GM23338 (cell line): ENCODE data around the gene PPP1R36. TPM values are rescaled to one million over a fixed set of nuclear protein-coding genes. Genes with fewer than 3 reads are reported as not detected.

Experiments used
- ATAC-seq: fragments of 200-7000 bp; cut with Tn5 transposase; 3 replicates; pipeline ENCODE4 v1.9.1; 2020
- DNase-seq: peaks from one replicate; pipeline ENCODE4 v3.0.0-alpha.2; 2015; ENCODE audit warnings: low spot score
- H2AFZ ChIP-seq: fragments of 200-600 bp; sonication (generic); 2 replicates; pipeline ENCODE4 v1.8.0; 2016; ENCODE audit warnings: antibody characterized with exemption, mild to moderate bottlenecking, moderate library complexity
- H3F3A ChIP-seq: fragments of 200-600 bp; sonication (generic); replicated peaks from 2 replicates; pipeline ENCODE4 v1.8.0; 2017; ENCODE audit warnings: antibody characterized with exemption, mixed run types, low read depth
- H3K27ac ChIP-seq: fragments of 200-600 bp; sonication (generic); 2 replicates; pipeline ENCODE4 v1.6.1; 2016; ENCODE audit warnings: low read depth
- H3K27me3 ChIP-seq: fragments of 200-600 bp; sonication (generic); 2 replicates; pipeline ENCODE4 v1.8.0; 2016; ENCODE audit warnings: mild to moderate bottlenecking, mixed run types, moderate library complexity; ENCODE audit not compliant: insufficient read depth
- H3K36me3 ChIP-seq: fragments of 200-600 bp; sonication (generic); 2 replicates; pipeline ENCODE4 v1.8.0; 2016; ENCODE audit warnings: mild to moderate bottlenecking; ENCODE audit not compliant: insufficient read depth
- H3K4me1 ChIP-seq: fragments of 200-600 bp; sonication (generic); 2 replicates; pipeline ENCODE4 v1.8.0; 2016; ENCODE audit warnings: mild to moderate bottlenecking, moderate library complexity; ENCODE audit not compliant: insufficient read depth
- H3K4me2 ChIP-seq: fragments of 200-600 bp; sonication (generic); 2 replicates; pipeline ENCODE4 v1.7.1; 2017; ENCODE audit warnings: mixed run types
- H3K4me3 ChIP-seq: fragments of 200-600 bp; sonication (generic); 2 replicates; pipeline ENCODE4 v1.6.1; 2016; ENCODE audit warnings: mixed run types
- H3K79me2 ChIP-seq: fragments of 200-600 bp; sonication (generic); replicated peaks from 2 replicates; pipeline ENCODE4 v1.8.0; 2017; ENCODE audit warnings: mild to moderate bottlenecking; ENCODE audit not compliant: insufficient read depth
- H3K9me2 ChIP-seq: fragments of 200-600 bp; sonication (generic); 2 replicates; pipeline ENCODE4 v1.8.0; 2017; ENCODE audit not compliant: insufficient read depth
- H4K20me1 ChIP-seq: fragments of 200-600 bp; sonication (generic); replicated peaks from 2 replicates; pipeline ENCODE4 v1.8.0; 2017; ENCODE audit warnings: mild to moderate bottlenecking; ENCODE audit not compliant: insufficient read depth
- H3K27ac Mint-ChIP-seq: 2 replicates; pipeline ENCODE4 v1.8.0; 2020; ENCODE audit warnings: inconsistent platforms, mild to moderate bottlenecking, moderate library complexity, mixed read lengths
- H3K27me3 Mint-ChIP-seq: 3 replicates; pipeline ENCODE4 v1.8.0; 2022; ENCODE audit warnings: low read depth, mild to moderate bottlenecking, moderate library complexity, mixed read lengths, inconsistent platforms; ENCODE audit not compliant: insufficient read depth, poor library complexity
- H3K36me3 Mint-ChIP-seq: 3 replicates; pipeline ENCODE4 v1.8.0; 2021; ENCODE audit warnings: low read depth, mild to moderate bottlenecking, inconsistent platforms, moderate library complexity, mixed read lengths
- H3K4me1 Mint-ChIP-seq: 3 replicates; pipeline ENCODE4 v1.8.0; 2020; ENCODE audit warnings: mild to moderate bottlenecking, inconsistent platforms, mixed read lengths
- H3K4me3 Mint-ChIP-seq: 3 replicates; pipeline ENCODE4 v1.8.0; 2021; ENCODE audit warnings: moderate library complexity, mild to moderate bottlenecking, inconsistent platforms, mixed read lengths
- H3K9me3 Mint-ChIP-seq: 3 replicates; pipeline ENCODE4 v1.8.0; 2020; ENCODE audit warnings: moderate library complexity, mild to moderate bottlenecking, inconsistent platforms, mixed read lengths
- CREB1 ChIP-seq: fragments of 250-450 bp; sonication (Bioruptor Pico); IDR thresholded peaks from 2 replicates; pipeline ENCODE4 v1.5.0; 2020; ENCODE audit warnings: low read depth, mild to moderate bottlenecking, moderate library complexity
- JUNB ChIP-seq: IDR thresholded peaks from one replicate; pipeline ENCODE4 v1.6.1; 2016; ENCODE audit warnings: antibody characterized with exemption; ENCODE audit not compliant: unreplicated experiment
- NANOG ChIP-seq: IDR thresholded peaks from 2 replicates; pipeline ENCODE4 v1.6.1; 2016; ENCODE audit warnings: antibody characterized with exemption, borderline replicate concordance
- STAT1 ChIP-seq: IDR thresholded peaks from one replicate; pipeline ENCODE4 v1.6.1; 2016; ENCODE audit warnings: antibody characterized with exemption; ENCODE audit not compliant: unreplicated experiment
- ZNF331 ChIP-seq: fragments of 250-450 bp; sonication (Bioruptor Pico); IDR thresholded peaks from 2 replicates; pipeline ENCODE4 v1.5.0; 2020; ENCODE audit warnings: low read depth, mild to moderate bottlenecking, moderate library complexity
- polyA plus RNA-seq: library from polyadenylated mRNA; unstranded; fragments of >200 nt; fragmentation: Nextera tagmentation; extraction: Ambion mirVana; gene quantifications from 2 replicates; pipeline ENCODE4 v1.2.1, GENCODE V29; 2016
- total RNA-seq: library from RNA; depleted of rRNA; stranded (reverse); fragments of >200 nt; shearing (Covaris generic); gene quantifications from 2 replicates; pipeline ENCODE4 v1.2.3, GENCODE V29; 2014
- TF ChIP-seq, protein P1 (sequence below): fragments of 250-450 bp; sonication (Bioruptor Pico); IDR thresholded peaks from 2 replicates; pipeline ENCODE4 v1.5.0; 2020; ENCODE audit warnings: mild to moderate bottlenecking, moderate library complexity
- TF ChIP-seq, protein P2 (sequence below): IDR thresholded peaks from 2 replicates; pipeline ENCODE4 v1.6.1; 2016; ENCODE audit warnings: antibody characterized with exemption
- TF ChIP-seq, protein P3 (sequence below), 2 experiments: fragments of 200-600 bp in 1 of 2; sonication (generic) in 1 of 2; conservative IDR thresholded peaks; 2 replicates each; pipeline versions ENCODE4 v1.5.1 to v1.6.1; 2016 to 2017; ENCODE audit warnings: antibody characterized with exemption in 2 of 2, low read depth in 2 of 2, mild to moderate bottlenecking in 2 of 2, moderate library complexity in 1 of 2

PPP1R36 gene
- total and polyA plus RNA-seq, 2 experiments from 2014 or later, result 0.42 to 1.4 TPM

DNA sequence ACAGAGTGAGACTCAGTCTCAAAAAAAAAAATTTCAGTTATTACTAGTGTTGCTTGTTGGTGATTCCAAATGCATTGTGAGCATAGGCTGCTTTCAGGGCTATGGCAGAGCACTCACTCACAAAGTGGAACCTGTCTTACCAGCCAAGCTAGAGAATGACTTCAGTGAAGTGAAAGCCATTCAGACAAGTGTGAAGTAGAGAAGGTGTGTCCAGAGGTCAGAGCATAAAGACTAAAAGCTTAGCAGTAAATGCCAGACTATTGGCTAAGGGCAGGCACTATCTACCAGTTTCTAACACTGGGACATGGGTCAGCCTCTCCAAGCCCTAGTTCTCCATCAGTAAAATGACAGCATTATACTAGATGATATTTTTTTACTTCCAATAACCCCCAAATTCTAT is 12.7 kb downstream of the PPP1R36 start:
- no peaks in the 10 kb centered on the region for H3K36me3 Mint-ChIP-seq
- Histone ChIP-seq H4K20me1 (no peaks in the 10 kb centered on the region), H3K9me2 (no peaks in the 10 kb centered on the region), H3K79me2 (no peaks in the 10 kb centered on the region), H3K27me3 (no peaks in the 10 kb centered on the region), H3K4me2 (no peak overlapping the region), H2AFZ (no peak overlapping the region), H3K4me3 (no peak overlapping the region), H3K36me3 (0 out of 2 replicates have a peak, but pooled peaks cover 4% of the 10 kb centered on the region), H3F3A (no peaks in the 10 kb centered on the region), H3K4me1 (peaks cover 5% of the 10 kb centered on the region; the same call in 1 of the 2 replicates), H3K27ac (no peak overlapping the region)
- no peak overlapping the region for H3K27ac Mint-ChIP-seq
- TF ChIP-seq, protein P1, sequence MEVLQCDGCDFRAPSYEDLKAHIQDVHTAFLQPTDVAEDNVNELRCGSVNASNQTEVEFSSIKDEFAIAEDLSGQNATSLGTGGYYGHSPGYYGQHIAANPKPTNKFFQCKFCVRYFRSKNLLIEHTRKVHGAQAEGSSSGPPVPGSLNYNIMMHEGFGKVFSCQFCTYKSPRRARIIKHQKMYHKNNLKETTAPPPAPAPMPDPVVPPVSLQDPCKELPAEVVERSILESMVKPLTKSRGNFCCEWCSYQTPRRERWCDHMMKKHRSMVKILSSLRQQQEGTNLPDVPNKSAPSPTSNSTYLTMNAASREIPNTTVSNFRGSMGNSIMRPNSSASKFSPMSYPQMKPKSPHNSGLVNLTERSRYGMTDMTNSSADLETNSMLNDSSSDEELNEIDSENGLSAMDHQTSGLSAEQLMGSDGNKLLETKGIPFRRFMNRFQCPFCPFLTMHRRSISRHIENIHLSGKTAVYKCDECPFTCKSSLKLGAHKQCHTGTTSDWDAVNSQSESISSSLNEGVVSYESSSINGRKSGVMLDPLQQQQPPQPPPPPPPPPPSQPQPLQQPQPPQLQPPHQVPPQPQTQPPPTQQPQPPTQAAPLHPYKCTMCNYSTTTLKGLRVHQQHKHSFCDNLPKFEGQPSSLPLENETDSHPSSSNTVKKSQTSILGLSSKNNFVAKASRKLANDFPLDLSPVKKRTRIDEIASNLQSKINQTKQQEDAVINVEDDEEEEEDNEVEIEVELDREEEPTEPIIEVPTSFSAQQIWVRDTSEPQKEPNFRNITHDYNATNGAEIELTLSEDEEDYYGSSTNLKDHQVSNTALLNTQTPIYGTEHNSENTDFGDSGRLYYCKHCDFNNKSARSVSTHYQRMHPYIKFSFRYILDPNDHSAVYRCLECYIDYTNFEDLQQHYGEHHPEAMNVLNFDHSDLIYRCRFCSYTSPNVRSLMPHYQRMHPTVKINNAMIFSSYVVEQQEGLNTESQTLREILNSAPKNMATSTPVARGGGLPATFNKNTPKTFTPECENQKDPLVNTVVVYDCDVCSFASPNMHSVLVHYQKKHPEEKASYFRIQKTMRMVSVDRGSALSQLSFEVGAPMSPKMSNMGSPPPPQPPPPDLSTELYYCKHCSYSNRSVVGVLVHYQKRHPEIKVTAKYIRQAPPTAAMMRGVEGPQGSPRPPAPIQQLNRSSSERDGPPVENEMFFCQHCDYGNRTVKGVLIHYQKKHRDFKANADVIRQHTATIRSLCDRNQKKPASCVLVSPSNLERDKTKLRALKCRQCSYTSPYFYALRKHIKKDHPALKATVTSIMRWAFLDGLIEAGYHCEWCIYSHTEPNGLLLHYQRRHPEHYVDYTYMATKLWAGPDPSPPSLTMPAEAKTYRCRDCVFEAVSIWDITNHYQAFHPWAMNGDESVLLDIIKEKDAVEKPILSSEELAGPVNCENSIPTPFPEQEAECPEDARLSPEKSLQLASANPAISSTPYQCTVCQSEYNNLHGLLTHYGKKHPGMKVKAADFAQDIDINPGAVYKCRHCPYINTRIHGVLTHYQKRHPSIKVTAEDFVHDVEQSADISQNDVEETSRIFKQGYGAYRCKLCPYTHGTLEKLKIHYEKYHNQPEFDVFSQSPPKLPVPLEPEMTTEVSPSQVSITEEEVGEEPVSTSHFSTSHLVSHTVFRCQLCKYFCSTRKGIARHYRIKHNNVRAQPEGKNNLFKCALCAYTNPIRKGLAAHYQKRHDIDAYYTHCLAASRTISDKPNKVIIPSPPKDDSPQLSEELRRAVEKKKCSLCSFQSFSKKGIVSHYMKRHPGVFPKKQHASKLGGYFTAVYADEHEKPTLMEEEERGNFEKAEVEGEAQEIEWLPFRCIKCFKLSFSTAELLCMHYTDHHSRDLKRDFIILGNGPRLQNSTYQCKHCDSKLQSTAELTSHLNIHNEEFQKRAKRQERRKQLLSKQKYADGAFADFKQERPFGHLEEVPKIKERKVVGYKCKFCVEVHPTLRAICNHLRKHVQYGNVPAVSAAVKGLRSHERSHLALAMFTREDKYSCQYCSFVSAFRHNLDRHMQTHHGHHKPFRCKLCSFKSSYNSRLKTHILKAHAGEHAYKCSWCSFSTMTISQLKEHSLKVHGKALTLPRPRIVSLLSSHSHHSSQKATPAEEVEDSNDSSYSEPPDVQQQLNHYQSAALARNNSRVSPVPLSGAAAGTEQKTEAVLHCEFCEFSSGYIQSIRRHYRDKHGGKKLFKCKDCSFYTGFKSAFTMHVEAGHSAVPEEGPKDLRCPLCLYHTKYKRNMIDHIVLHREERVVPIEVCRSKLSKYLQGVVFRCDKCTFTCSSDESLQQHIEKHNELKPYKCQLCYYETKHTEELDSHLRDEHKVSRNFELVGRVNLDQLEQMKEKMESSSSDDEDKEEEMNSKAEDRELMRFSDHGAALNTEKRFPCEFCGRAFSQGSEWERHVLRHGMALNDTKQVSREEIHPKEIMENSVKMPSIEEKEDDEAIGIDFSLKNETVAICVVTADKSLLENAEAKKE (CRISPR knock-in tag), result no peak
- no peak for TF ChIP-seq CREB1 (CRISPR knock-in tag)
- TF ChIP-seq NANOG, result no peak
- TF ChIP-seq, protein P2, sequence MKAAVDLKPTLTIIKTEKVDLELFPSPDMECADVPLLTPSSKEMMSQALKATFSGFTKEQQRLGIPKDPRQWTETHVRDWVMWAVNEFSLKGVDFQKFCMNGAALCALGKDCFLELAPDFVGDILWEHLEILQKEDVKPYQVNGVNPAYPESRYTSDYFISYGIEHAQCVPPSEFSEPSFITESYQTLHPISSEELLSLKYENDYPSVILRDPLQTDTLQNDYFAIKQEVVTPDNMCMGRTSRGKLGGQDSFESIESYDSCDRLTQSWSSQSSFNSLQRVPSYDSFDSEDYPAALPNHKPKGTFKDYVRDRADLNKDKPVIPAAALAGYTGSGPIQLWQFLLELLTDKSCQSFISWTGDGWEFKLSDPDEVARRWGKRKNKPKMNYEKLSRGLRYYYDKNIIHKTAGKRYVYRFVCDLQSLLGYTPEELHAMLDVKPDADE, result no peak
- H3K9me3 Mint-ChIP-seq, result no peaks in the 10 kb centered on the region
- peaks cover 13% of the 10 kb centered on the region for H3K4me1 Mint-ChIP-seq
- ATAC-seq (no peak), DNase-seq (no peak)
- no peak overlapping the region for H3K4me3 Mint-ChIP-seq
- peaks cover 2% of the 10 kb centered on the region for H3K27me3 Mint-ChIP-seq

DNA sequence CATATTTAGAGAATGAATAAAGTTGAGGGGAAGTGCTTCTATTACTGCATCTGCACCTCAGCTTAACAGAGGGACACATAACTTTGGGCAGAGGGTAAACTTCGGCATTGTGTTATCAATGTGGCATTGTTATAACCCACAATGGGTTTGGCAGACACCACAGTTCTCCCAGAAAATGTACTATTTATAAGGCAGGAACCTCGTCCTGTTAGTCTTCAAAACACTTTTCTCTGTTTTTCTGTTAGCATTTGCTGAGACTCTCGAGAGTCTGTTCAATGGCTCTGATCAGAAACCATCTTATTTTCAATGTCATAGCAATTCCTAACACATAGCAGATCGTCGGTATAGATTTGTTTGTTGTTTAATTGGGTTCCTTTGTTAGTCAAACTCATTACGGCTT is 13.9 kb downstream of the PPP1R36 start:
- no peak overlapping the region for H3K4me3 Mint-ChIP-seq
- Histone ChIP-seq H3K79me2 (no peaks in the 10 kb centered on the region), H3K4me3 (no peak overlapping the region), H3K36me3 (0 out of 2 replicates have a peak, but pooled peaks cover 4% of the 10 kb centered on the region), H4K20me1 (no peaks in the 10 kb centered on the region), H3K4me1 (peaks cover 5% of the 10 kb centered on the region; the same call in 1 of the 2 replicates), H3K9me2 (no peaks in the 10 kb centered on the region), H3F3A (no peaks in the 10 kb centered on the region), H3K27me3 (no peaks in the 10 kb centered on the region), H3K4me2 (no peak overlapping the region), H3K27ac (no peak overlapping the region), H2AFZ (no peak overlapping the region)
- no peaks in the 10 kb centered on the region for H3K27me3 Mint-ChIP-seq
- ATAC-seq (no peak), DNase-seq (no peak)
- H3K36me3 Mint-ChIP-seq, result no peaks in the 10 kb centered on the region
- H3K27ac Mint-ChIP-seq, result no peak overlapping the region
- peaks cover 13% of the 10 kb centered on the region for H3K4me1 Mint-ChIP-seq
- H3K9me3 Mint-ChIP-seq, result no peaks in the 10 kb centered on the region
- TF ChIP-seq, protein P2, result no peak
- TF ChIP-seq, protein P3, sequence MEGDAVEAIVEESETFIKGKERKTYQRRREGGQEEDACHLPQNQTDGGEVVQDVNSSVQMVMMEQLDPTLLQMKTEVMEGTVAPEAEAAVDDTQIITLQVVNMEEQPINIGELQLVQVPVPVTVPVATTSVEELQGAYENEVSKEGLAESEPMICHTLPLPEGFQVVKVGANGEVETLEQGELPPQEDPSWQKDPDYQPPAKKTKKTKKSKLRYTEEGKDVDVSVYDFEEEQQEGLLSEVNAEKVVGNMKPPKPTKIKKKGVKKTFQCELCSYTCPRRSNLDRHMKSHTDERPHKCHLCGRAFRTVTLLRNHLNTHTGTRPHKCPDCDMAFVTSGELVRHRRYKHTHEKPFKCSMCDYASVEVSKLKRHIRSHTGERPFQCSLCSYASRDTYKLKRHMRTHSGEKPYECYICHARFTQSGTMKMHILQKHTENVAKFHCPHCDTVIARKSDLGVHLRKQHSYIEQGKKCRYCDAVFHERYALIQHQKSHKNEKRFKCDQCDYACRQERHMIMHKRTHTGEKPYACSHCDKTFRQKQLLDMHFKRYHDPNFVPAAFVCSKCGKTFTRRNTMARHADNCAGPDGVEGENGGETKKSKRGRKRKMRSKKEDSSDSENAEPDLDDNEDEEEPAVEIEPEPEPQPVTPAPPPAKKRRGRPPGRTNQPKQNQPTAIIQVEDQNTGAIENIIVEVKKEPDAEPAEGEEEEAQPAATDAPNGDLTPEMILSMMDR (conservative IDR thresholded peaks at IDR 0.05; ENCODE audit: low read depth in 2 of 2), result no peak
- TF ChIP-seq STAT1, result no peak
- TF ChIP-seq JUNB, result no peak
- no peak for TF ChIP-seq CREB1 (CRISPR knock-in tag)
- TF ChIP-seq ZNF331, result no peak
